GM23248 (cell line): ENCODE data around the gene B4GALT2.

Experiments used
- EZH2 ChIP-seq: fragments of 200-600 bp; sonication (generic); IDR thresholded peaks from 2 replicates; pipeline ENCODE4 v1.6.1; 2018; ENCODE audit warnings: antibody characterized with exemption, mild to moderate bottlenecking; ENCODE audit not compliant: insufficient read depth, poor library complexity, severe bottlenecking
- EZH2phosphoT487 ChIP-seq: fragments of 200-600 bp; sonication (generic); IDR thresholded peaks from 2 replicates; pipeline ENCODE4 v1.6.1; 2018; ENCODE audit warnings: antibody characterized with exemption, moderate library complexity, mild to moderate bottlenecking, low read depth; ENCODE audit not compliant: insufficient read depth

GRCh38 chr1:43944860-43945259 is 34.1 kb upstream of the B4GALT2 start:
- TF ChIP-seq EZH2 = no peak
- no peak for TF ChIP-seq EZH2phosphoT487
